Activated naive CD8-positive, alpha-beta T cell treated with anti-CD3 and anti-CD28 coated beads, Interleukin-2, amount 10 ng/mL, durations not matched to agents 7 days and 5 days (primary cell): ENCODE data around the gene PI4KB. TPM values are rescaled to one million over a fixed set of nuclear protein-coding genes. Genes with fewer than 3 reads are reported as not detected.
"Not testable (repeated sequence)": the region's sequence is repeated elsewhere in the genome, so short reads cannot be mapped to it uniquely, and the experiment has no call there.

ENCODE experiments used
- ATAC-seq: fragments of 150-1000 bp; cut with Tn5 transposase; one replicate; pipeline ENCODE4 v1.10.0; 2021; ENCODE audit warnings: low read depth, moderate library complexity
- POLR2A ChIA-PET: fragments of 350-600 bp; sonication (Branson Sonifier 250); formaldehyde crosslinking; loops from one replicate; lab custom pipeline; 2021; ENCODE audit warnings: antibody characterized with exemption; lab: Charles Lee
- DNase-seq: peaks from one replicate; pipeline ENCODE4 v3.0.0; 2021
- H3K27ac Mint-ChIP-seq: one replicate; pipeline ENCODE4 v1.8.0; 2022; ENCODE audit warnings: mild to moderate bottlenecking, mixed read lengths
- H3K27me3 Mint-ChIP-seq: one replicate; pipeline ENCODE4 v1.8.0; 2022; ENCODE audit warnings: mild to moderate bottlenecking, moderate library complexity, mixed read lengths
- H3K36me3 Mint-ChIP-seq: one replicate; pipeline ENCODE4 v1.8.0; 2021; ENCODE audit warnings: mild to moderate bottlenecking, mixed read lengths
- H3K4me1 Mint-ChIP-seq: one replicate; pipeline ENCODE4 v1.8.0; 2021; ENCODE audit warnings: mixed read lengths
- H3K4me3 Mint-ChIP-seq: one replicate; pipeline ENCODE4 v1.8.0; 2022; ENCODE audit warnings: mild to moderate bottlenecking, moderate library complexity, mixed read lengths
- H3K9me3 Mint-ChIP-seq: one replicate; pipeline ENCODE4 v1.8.0; 2021; ENCODE audit warnings: mixed read lengths
- total RNA-seq, 2 experiments: library from RNA; stranded (reverse); gene quantifications; one replicate each; pipeline ENCODE4 v1.2.3, GENCODE V29; 2021

Gene PI4KB
- total RNA-seq, 2 experiments from 2014 or later: 73.8 to 75.7 TPM

GRCh38 chr1:151361883-151362282 lies 34.7 kb upstream of the PI4KB start:
- no peaks in the 10 kb centered on the region for H3K4me1 Mint-ChIP-seq
- DNase-seq (no peak), ATAC-seq (no peak)
- POLR2A ChIA-PET: no interaction called here
- H3K27me3 Mint-ChIP-seq: no peaks in the 10 kb centered on the region
- peaks cover 3% of the 10 kb centered on the region for H3K36me3 Mint-ChIP-seq
- no peak overlapping the region for H3K27ac Mint-ChIP-seq
- peaks cover 14% of the 10 kb centered on the region for H3K9me3 Mint-ChIP-seq
- no peak overlapping the region for H3K4me3 Mint-ChIP-seq

- no peak overlapping the region for H3K27ac Mint-ChIP-seq
- H3K36me3 Mint-ChIP-seq: peaks cover 6% of the 10 kb centered on the region
- H3K9me3 Mint-ChIP-seq: peaks cover 6% of the 10 kb centered on the region
- ATAC-seq: no peak
- POLR2A ChIA-PET: no interaction called here
- no peak for DNase-seq
- H3K27me3 Mint-ChIP-seq: no peaks in the 10 kb centered on the region
- H3K4me3 Mint-ChIP-seq: no peak overlapping the region
- no peaks in the 10 kb centered on the region for H3K4me1 Mint-ChIP-seq
Observed at GRCh38 chr1:151356696-151357095, 29.5 kb upstream of the PI4KB start.

DNA sequence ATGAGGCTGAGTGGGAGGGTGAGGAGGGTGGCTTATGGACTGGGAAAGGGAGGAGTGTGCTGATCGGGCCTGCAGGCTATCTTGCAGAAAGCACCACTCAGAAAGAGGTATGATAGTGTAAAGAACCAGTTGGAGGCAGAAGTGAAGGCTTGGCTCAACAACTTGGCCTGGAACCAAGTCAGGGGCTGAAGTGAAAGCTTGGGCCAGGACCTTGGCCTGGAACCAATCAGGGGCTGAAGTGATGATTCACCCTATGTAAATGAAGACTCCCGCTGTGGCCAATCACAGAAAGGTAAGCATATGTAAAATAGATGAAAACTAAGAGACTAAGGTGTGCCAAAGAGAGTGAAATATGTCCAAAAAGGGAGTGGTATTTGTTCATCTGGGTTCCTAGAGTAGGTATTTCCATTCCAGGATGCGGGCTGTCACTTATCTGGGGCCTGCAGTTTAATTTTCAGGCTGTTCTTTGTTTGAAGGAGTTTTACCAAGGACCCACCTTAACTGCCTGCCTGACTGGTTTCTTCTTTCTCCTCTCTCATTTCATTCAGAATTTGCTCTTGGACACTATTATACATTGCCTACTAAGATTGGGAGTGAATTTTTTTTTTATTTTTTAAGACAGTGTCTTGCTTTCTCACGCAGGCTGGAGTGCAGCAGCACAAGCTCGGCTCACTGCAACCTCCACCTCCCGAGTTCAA lies 25.0 kb upstream of the PI4KB start:
- Mint-ChIP-seq H3K36me3 (peaks cover 5% of the 10 kb centered on the region), H3K27me3 (no peaks in the 10 kb centered on the region), H3K4me3 (no peak overlapping the region), H3K4me1 (peaks cover 7% of the 10 kb centered on the region), H3K27ac (no peak overlapping the region), H3K9me3 (peaks cover 5% of the 10 kb centered on the region)
- POLR2A ChIA-PET: no interaction called here
- ATAC-seq (no peak), DNase-seq (no peak)

DNA sequence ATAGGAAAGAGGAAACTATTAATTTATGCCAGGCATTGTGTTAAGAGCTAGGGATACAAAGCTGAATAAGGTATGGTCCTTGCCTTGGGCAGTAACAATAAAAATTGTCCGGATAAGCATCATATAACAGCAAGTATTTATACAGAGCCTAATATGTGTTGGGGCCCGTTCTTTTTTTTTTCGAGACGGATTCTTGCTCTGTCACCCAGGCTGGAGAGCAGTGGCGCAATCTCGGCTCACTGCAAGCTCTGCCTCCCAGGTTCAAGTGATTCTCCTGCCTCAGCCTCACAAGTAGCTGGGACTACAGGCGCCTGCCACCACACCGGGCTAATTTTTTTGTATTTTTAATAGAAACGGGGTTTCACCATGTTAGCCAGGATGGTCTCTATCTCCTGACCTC lies 23.1 kb upstream of the PI4KB start:
- H3K27ac Mint-ChIP-seq, H3K4me3 Mint-ChIP-seq, H3K36me3 Mint-ChIP-seq, H3K9me3 Mint-ChIP-seq, DNase-seq, ATAC-seq, H3K27me3 Mint-ChIP-seq: not testable (repeated sequence)
- peaks cover 18% of the 10 kb centered on the region for H3K4me1 Mint-ChIP-seq
- POLR2A ChIA-PET: interaction anchor here (0.8 kb wide), 1 partner anchor 49 kb away, joined by 3 read pairs; no protein-coding TSS in a partner anchor

- peak overlapping the region; percentile 96 for H3K27ac Mint-ChIP-seq
- H3K9me3 Mint-ChIP-seq: peaks cover 5% of the 10 kb centered on the region
- DNase-seq (no peak), ATAC-seq (no peak)
- H3K4me3 Mint-ChIP-seq: peak overlapping the region; percentile 92
- H3K4me1 Mint-ChIP-seq: peaks cover 21% of the 10 kb centered on the region
- no peaks in the 10 kb centered on the region for H3K27me3 Mint-ChIP-seq
- POLR2A ChIA-PET: interaction anchor here (0.9 to 1.6 kb wide), 3 partner anchors 21 to 66 kb away, joined by 4 to 9 read pairs (median 8); partner anchors contain the start of genes PI4KB and PSMB4
- peaks cover 8% of the 10 kb centered on the region for H3K36me3 Mint-ChIP-seq
Observed at GRCh38 chr1:151347523-151348246, 20.5 kb upstream of the PI4KB start.

DNA sequence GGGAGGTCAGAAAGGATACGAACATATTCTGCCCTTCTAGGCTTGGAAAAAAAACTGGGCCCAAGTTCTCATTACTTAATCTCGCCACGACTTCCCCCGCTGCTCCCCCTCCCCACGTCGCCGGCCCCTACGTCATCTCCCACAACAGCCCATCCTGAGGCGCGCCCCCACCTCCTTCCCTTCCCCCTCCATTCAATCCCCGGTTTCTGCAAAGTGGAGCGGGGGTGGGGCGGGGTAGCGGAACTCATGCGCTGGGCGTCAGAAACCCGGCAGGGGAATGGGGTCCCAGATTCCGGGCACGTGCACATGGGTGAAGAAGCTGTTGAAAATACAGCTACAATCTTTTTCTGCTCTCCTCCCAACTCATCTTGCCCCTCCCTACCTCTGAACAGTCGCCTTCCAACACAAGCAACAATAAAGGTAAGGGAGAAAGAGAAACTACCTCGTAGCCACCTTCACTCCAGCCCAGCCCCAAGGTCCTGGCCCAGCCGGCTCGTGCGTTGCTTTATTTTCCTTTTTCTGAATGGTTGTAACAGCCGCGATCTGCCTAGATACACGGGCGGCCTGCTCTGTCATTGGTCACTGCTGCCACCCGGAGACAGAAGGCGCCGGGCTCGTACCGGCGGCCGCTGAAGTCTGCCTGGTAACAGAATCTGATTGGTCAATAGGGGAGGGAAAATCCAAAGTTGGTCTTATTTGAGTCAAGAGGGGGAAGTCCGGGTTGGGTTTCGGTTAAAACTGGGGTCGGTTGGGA lies 19.7 kb upstream of the PI4KB start, which contains the start of gene RFX5:
RFX5 (minus strand) TSS at position 484 of the 754 bp plus-strand sequence. CDS start 932 bp downstream, outside the sequence.
- ATAC-seq (peak; percentile 98), DNase-seq (peak; percentile 85)
- Mint-ChIP-seq H3K27ac (peak within 1 kb of the TSS; percentile 96), H3K4me1 (peaks cover 21% of the 10 kb centered on the region), H3K9me3 (peaks cover 3% of the 10 kb centered on the region), H3K4me3 (peak within 1 kb of the TSS; percentile 92), H3K36me3 (peaks cover 4% of the 10 kb centered on the region), H3K27me3 (no peaks in the 10 kb centered on the region)
- POLR2A ChIA-PET: interaction anchor here (0.8 to 1.6 kb wide), 3 partner anchors 20 to 64 kb away, joined by 3 to 9 read pairs (median 8); partner anchors contain the start of genes PI4KB and PSMB4

GRCh38 chr1:151346082-151346768 lies 19.0 kb upstream of the PI4KB start:
- DNase-seq: no peak
- H3K27me3 Mint-ChIP-seq: no peaks in the 10 kb centered on the region
- POLR2A ChIA-PET: interaction anchor here (0.8 to 1.6 kb wide), 3 partner anchors 19 to 63 kb away, joined by 3 to 9 read pairs (median 8); partner anchors contain the start of genes PI4KB and PSMB4
- peaks cover 3% of the 10 kb centered on the region for H3K36me3 Mint-ChIP-seq
- no peak for ATAC-seq
- peak overlapping the region; percentile 92 for H3K4me3 Mint-ChIP-seq
- peaks cover 21% of the 10 kb centered on the region for H3K4me1 Mint-ChIP-seq
- H3K27ac Mint-ChIP-seq: peak overlapping the region; percentile 96
- peaks cover 2% of the 10 kb centered on the region for H3K9me3 Mint-ChIP-seq

GRCh38 chr1:151344291-151344690 lies 17.1 kb upstream of the PI4KB start:
- H3K27me3 Mint-ChIP-seq: no peaks in the 10 kb centered on the region
- no peak overlapping the region for H3K4me3 Mint-ChIP-seq
- POLR2A ChIA-PET: interaction anchor here (0.6 kb wide), 1 partner anchor 17 kb away, joined by 3 read pairs; the partner anchor contains the start of gene PI4KB
- DNase-seq: no peak
- peaks cover 29% of the 10 kb centered on the region for H3K4me1 Mint-ChIP-seq
- H3K9me3 Mint-ChIP-seq: no peaks in the 10 kb centered on the region
- H3K36me3 Mint-ChIP-seq: peaks cover 3% of the 10 kb centered on the region
- no peak overlapping the region for H3K27ac Mint-ChIP-seq
- no peak for ATAC-seq

DNA sequence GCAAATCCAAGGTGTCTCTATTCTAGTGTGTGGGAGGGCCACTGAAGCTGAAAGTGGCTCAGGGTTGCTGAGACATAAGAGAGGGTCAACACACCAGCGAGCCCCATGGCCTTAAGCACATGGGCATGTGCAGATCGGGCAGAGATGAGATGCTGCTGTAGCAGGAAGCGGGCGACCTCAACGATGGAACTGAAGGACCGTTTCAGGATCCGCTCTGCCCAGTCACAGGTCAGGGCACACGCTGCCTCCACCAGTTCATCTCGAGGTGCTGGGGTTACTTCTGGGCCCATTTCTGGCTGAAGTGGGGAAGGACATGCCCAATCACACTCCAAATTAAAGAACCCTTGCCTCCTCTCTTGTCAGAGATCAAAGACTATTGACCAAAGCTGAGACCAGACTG lies 16.4 kb upstream of the PI4KB start:
- POLR2A ChIA-PET: interaction anchor here (0.6 kb wide), 1 partner anchor 16 kb away, joined by 3 read pairs; the partner anchor contains the start of gene PI4KB
- Mint-ChIP-seq H3K27ac (no peak overlapping the region), H3K36me3 (peaks cover 3% of the 10 kb centered on the region), H3K4me3 (no peak overlapping the region), H3K9me3 (no peaks in the 10 kb centered on the region), H3K27me3 (no peaks in the 10 kb centered on the region), H3K4me1 (peaks cover 29% of the 10 kb centered on the region)
- DNase-seq (no peak), ATAC-seq (no peak)

GRCh38 chr1:151342569-151342968 lies 15.4 kb upstream of the PI4KB start:
- DNase-seq (no peak), ATAC-seq (no peak)
- Mint-ChIP-seq H3K4me3 (no peak overlapping the region), H3K27me3 (no peaks in the 10 kb centered on the region), H3K4me1 (peaks cover 24% of the 10 kb centered on the region), H3K27ac (peak overlapping the region; percentile 59), H3K36me3 (peaks cover 3% of the 10 kb centered on the region), H3K9me3 (no peaks in the 10 kb centered on the region)
- POLR2A ChIA-PET: no interaction called here

DNA sequence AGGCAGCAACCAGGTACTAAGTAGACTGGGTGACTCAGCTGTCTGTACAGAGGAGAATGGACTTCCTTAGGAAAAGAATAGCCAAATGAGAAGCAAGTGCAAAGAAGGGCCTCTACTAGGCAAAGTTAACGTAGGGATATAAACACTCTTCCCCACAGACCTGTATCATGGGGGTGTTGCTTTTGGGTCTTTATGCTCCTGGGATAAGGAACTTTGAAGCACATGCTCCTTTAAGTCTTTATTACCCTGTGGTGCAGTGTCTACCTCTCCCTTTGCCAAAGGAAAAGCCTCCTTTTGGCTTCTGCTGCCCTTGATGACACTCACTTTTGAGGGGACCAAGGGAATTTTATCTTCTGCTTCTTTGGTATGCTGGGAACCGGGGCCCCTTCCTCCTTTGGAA lies 14.8 kb upstream of the PI4KB start:
- no peaks in the 10 kb centered on the region for H3K9me3 Mint-ChIP-seq
- H3K4me1 Mint-ChIP-seq: peaks cover 21% of the 10 kb centered on the region
- ATAC-seq (no peak), DNase-seq (no peak)
- no peak overlapping the region for H3K4me3 Mint-ChIP-seq
- POLR2A ChIA-PET: interaction anchor here (0.6 kb wide), 1 partner anchor 57 kb away, joined by 3 read pairs; no protein-coding TSS in a partner anchor
- H3K27ac Mint-ChIP-seq: no peak overlapping the region
- peaks cover 3% of the 10 kb centered on the region for H3K36me3 Mint-ChIP-seq
- H3K27me3 Mint-ChIP-seq: no peaks in the 10 kb centered on the region
